GM19238 (cell line): Measurements from ENCODE around the gene B3GALT4.

ENCODE experiments used
- DNase-seq: peaks from one replicate; pipeline ENCODE4 v3.0.0; 2011; ENCODE audit warnings: low spot score; ENCODE audit not compliant: insufficient read length

Gene B3GALT4

GRCh38 chr6:33289784-33290315 is 12.9 kb downstream of the B3GALT4 start:
- no peak for DNase-seq

- no peak for DNase-seq
Observed at GRCh38 chr6:33290459-33290858, 13.5 kb downstream of the B3GALT4 start.

GRCh38 chr6:33292996-33293682 is 16.2 kb downstream of the B3GALT4 start:
- no peak for DNase-seq

- no peak for DNase-seq
Observed at GRCh38 chr6:33294086-33294823, 17.3 kb downstream of the B3GALT4 start.

GRCh38 chr6:33295621-33296369 is 18.9 kb downstream of the B3GALT4 start:
- no peak for DNase-seq

GRCh38 chr6:33296797-33297405 is 20.0 kb downstream of the B3GALT4 start:
- DNase-seq = no peak

GRCh38 chr6:33297406-33297955 is 20.6 kb downstream of the B3GALT4 start:
- no peak for DNase-seq

GRCh38 chr6:33297956-33298772 is 21.2 kb downstream of the B3GALT4 start:
- DNase-seq = peak; percentile 62

GRCh38 chr6:33298773-33299236 is 21.9 kb downstream of the B3GALT4 start, which contains the start of gene RGL2:
TSS of gene RGL2 (minus strand) at chr6:33298942. CDS start at chr6:33298610, 332 bp downstream.
- DNase-seq = no peak

GRCh38 chr6:33299237-33299944 is 22.5 kb downstream of the B3GALT4 start:
- DNase-seq = peak; percentile 88

GRCh38 chr6:33301877-33302276 is 25.0 kb downstream of the B3GALT4 start:
- DNase-seq = no peak

GRCh38 chr6:33304216-33304615 is 27.3 kb downstream of the B3GALT4 start:
- no peak for DNase-seq

- DNase-seq = no peak
Observed at GRCh38 chr6:33305052-33305451, 28.1 kb downstream of the B3GALT4 start.

- no peak for DNase-seq
Observed at GRCh38 chr6:33306356-33306755, 29.4 kb downstream of the B3GALT4 start.

- DNase-seq = peak; percentile 83
Observed at GRCh38 chr6:33312361-33313104, 35.6 kb downstream of the B3GALT4 start.

- DNase-seq = no peak
Observed at GRCh38 chr6:33313105-33313708, 36.3 kb downstream of the B3GALT4 start.

GRCh38 chr6:33313709-33314514 is 37.0 kb downstream of the B3GALT4 start, which contains the start of gene TAPBP:
TSS of gene TAPBP (minus strand) at chr6:33314078. CDS start at chr6:33314041, 37 bp downstream.
- peak; percentile 78 for DNase-seq
